ENCODE results near the gene RARG. TPM values are rescaled to one million over a fixed set of nuclear protein-coding genes. Genes with fewer than 3 reads are reported as not detected.

Gene RARG
- total and polyA plus RNA-seq, 2 donors (not counting 3 experiments of a cell fraction or from before 2014, with no cell fraction given), result 9.9 to 19.5 TPM

DNA sequence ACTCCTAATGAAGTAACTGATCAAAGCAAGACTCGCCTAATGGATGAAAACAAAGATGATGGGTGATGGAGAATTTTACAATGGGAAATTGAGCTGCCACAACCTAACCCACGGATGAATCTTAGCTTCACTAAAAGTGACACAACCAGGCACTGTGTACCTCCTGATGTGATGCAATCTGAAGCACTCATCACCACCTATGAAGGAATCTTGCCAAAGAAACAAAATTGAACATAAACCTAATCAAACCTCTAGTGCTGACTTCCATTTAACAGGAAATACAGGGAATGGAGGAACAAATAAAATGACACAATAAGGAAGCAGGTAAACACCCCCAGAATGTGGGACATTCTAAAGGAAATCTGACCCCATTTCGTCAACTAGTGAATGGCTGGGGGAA lies 13.3 kb upstream of the RARG start:
- H3K27ac ChIP-seq (ENCODE audit: insufficient read depth, low read depth, low read length), result no peak overlapping the region
- H3K4me3 ChIP-seq (replicated peaks in 1 of 3; ENCODE audit: insufficient read depth in 1 of 3, low read depth in 1 of 3, low read length in 3 of 3), result no peak overlapping the region
- no peak overlapping the region for H2AFZ ChIP-seq (ENCODE audit: low read depth, low read length)
- FAIRE-seq (no peak), DNase-seq (ENCODE audit: low read depth, low spot score) (no peak)
- H3K27me3 ChIP-seq (ENCODE audit: control insufficient read depth in 2 of 2, insufficient read depth in 2 of 2, low read length in 2 of 2), result peaks cover 11 to 16% of the 10 kb centered on the region in 2 experiments
- ChIA-PET POLR2A (no interaction called here), CTCF (interaction anchor here (0.8 to 8.0 kb wide), 3 partner anchors 31 to 86 kb away, joined by 3 to 38 read pairs (median 3); no protein-coding TSS in a partner anchor)
- no peaks in the 10 kb centered on the region for H4K20me1 ChIP-seq (replicated peaks; ENCODE audit: control insufficient read depth, extremely low read depth, insufficient read depth, low read length)
- H3K9ac ChIP-seq (replicated peaks; ENCODE audit: extremely low read depth, insufficient read depth, low read length), result no peak overlapping the region
- no peaks in the 10 kb centered on the region for H3K9me1 ChIP-seq (replicated peaks; ENCODE audit: control insufficient read depth, extremely low read depth, insufficient read depth, low read length)
- no peaks in the 10 kb centered on the region for H3K4me1 ChIP-seq (ENCODE audit: control insufficient read depth, extremely low read depth, insufficient read depth, low read length)
- H3K9me3 ChIP-seq (replicated peaks; ENCODE audit: control insufficient read depth, insufficient read depth, low read length), result no peaks in the 10 kb centered on the region
- TF ChIP-seq FOS (IDR thresholded peaks at IDR 0.05; ENCODE audit: borderline replicate concordance, insufficient read depth, low read length), result no peak
- no peak for TF ChIP-seq JUN (IDR thresholded peaks at IDR 0.05; ENCODE audit: borderline replicate concordance, insufficient read depth, insufficient read length, low read depth)
- TF ChIP-seq POLR2AphosphoS5 (IDR thresholded peaks at IDR 0.05; ENCODE audit: insufficient read depth, low read depth, low read length), result no peak
- TF ChIP-seq, protein P1, sequence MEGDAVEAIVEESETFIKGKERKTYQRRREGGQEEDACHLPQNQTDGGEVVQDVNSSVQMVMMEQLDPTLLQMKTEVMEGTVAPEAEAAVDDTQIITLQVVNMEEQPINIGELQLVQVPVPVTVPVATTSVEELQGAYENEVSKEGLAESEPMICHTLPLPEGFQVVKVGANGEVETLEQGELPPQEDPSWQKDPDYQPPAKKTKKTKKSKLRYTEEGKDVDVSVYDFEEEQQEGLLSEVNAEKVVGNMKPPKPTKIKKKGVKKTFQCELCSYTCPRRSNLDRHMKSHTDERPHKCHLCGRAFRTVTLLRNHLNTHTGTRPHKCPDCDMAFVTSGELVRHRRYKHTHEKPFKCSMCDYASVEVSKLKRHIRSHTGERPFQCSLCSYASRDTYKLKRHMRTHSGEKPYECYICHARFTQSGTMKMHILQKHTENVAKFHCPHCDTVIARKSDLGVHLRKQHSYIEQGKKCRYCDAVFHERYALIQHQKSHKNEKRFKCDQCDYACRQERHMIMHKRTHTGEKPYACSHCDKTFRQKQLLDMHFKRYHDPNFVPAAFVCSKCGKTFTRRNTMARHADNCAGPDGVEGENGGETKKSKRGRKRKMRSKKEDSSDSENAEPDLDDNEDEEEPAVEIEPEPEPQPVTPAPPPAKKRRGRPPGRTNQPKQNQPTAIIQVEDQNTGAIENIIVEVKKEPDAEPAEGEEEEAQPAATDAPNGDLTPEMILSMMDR (IDR thresholded peaks at IDR 0.05; ENCODE audit: extremely low read depth in 1 of 2, insufficient read depth in 1 of 2, low read depth in 1 of 2, low read length in 2 of 2), result no peak
- TF ChIP-seq MYC (IDR thresholded peaks at IDR 0.05; ENCODE audit: low read depth, low read length), result no peak
- H3K79me2 ChIP-seq (ENCODE audit: control insufficient read depth, insufficient read depth, low read length), result no peaks in the 10 kb centered on the region
- H3K4me2 ChIP-seq (ENCODE audit: insufficient read depth, low read length), result no peak overlapping the region
- BruUV-seq (replicated peaks), result no TSS peak
- H3K36me3 ChIP-seq (ENCODE audit: control insufficient read depth in 2 of 2, extremely low read depth in 1 of 2, insufficient read depth in 2 of 2, low read length in 2 of 2), result no peaks in the 10 kb centered on the region
- intact Hi-C loops (cut with micrococcal nuclease) (no loop called here), dilution Hi-C loops (cut with MboI; ENCODE audit: extremely low pct_ligation_motif_present, low sequenced_read_pairs) (no loop called here)

DNA sequence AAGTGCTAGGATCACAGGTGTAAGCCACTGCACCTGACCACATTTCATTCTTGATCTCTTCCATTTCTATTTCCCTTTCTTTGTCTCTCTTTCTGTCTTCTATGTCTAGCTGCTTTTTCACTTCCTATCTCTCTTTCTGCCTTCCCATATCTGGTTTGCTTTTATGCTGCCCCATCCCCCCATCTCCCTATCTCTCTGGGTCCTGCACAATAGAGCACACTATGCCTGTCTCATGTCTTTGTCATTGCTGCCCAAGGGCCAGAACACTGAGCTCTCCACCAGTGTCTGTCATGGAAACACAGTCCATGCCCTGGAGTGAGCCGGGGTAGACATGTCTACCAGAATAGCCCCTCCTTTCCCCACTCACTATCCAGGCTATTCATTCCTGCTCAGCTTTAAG lies 12.3 kb upstream of the RARG start:
- Histone ChIP-seq H3K27ac (ENCODE audit: insufficient read depth, low read depth, low read length) (no peak overlapping the region), H3K79me2 (ENCODE audit: control insufficient read depth, insufficient read depth, low read length) (no peaks in the 10 kb centered on the region), H3K4me1 (ENCODE audit: control insufficient read depth, extremely low read depth, insufficient read depth, low read length) (no peaks in the 10 kb centered on the region), H3K36me3 (ENCODE audit: control insufficient read depth in 2 of 2, extremely low read depth in 1 of 2, insufficient read depth in 2 of 2, low read length in 2 of 2) (no peaks in the 10 kb centered on the region), H3K4me2 (ENCODE audit: insufficient read depth, low read length) (no peak overlapping the region), H4K20me1 (replicated peaks; ENCODE audit: control insufficient read depth, extremely low read depth, insufficient read depth, low read length) (no peaks in the 10 kb centered on the region), H3K9me3 (replicated peaks; ENCODE audit: control insufficient read depth, insufficient read depth, low read length) (no peaks in the 10 kb centered on the region), H3K9me1 (replicated peaks; ENCODE audit: control insufficient read depth, extremely low read depth, insufficient read depth, low read length) (no peaks in the 10 kb centered on the region), H3K4me3 (replicated peaks in 1 of 3; ENCODE audit: insufficient read depth in 1 of 3, low read depth in 1 of 3, low read length in 3 of 3) (no peak overlapping the region), H3K27me3 (ENCODE audit: control insufficient read depth in 2 of 2, insufficient read depth in 2 of 2, low read length in 2 of 2) (peaks cover 11 to 16% of the 10 kb centered on the region in 2 experiments), H3K9ac (replicated peaks; ENCODE audit: extremely low read depth, insufficient read depth, low read length) (no peak overlapping the region), H2AFZ (ENCODE audit: low read depth, low read length) (no peak overlapping the region)
- no TSS peak for BruUV-seq (replicated peaks)
- intact Hi-C loops (cut with micrococcal nuclease) (no loop called here), dilution Hi-C loops (cut with MboI; ENCODE audit: extremely low pct_ligation_motif_present, low sequenced_read_pairs) (no loop called here)
- FAIRE-seq (no peak), DNase-seq (ENCODE audit: low read depth, low spot score) (no peak)
- POLR2A ChIA-PET, result interaction anchor here (0.7 kb wide), 1 partner anchor 25 kb away, joined by 4 read pairs; no protein-coding TSS in a partner anchor
- TF ChIP-seq GATA2 (IDR thresholded peaks at IDR 0.05; ENCODE audit: insufficient read depth, insufficient read length, low read depth, low read length), result no peak
- no peak for TF ChIP-seq FOS (IDR thresholded peaks at IDR 0.05; ENCODE audit: borderline replicate concordance, insufficient read depth, low read length)
- no peak for TF ChIP-seq MAX (IDR thresholded peaks at IDR 0.05; ENCODE audit: insufficient read depth, insufficient read length)
- TF ChIP-seq POLR2AphosphoS5 (IDR thresholded peaks at IDR 0.05; ENCODE audit: insufficient read depth, low read depth, low read length), result no peak
- TF ChIP-seq EZH2 (IDR thresholded peaks at IDR 0.05; ENCODE audit: borderline replicate concordance, low read depth, low read length, severe bottlenecking), result no peak
- TF ChIP-seq POLR2A (IDR thresholded peaks at IDR 0.05; ENCODE audit: low read depth, low read length), result no peak
- TF ChIP-seq, protein P1 (IDR thresholded peaks at IDR 0.05; ENCODE audit: extremely low read depth in 1 of 2, insufficient read depth in 1 of 2, low read depth in 1 of 2, low read length in 2 of 2), result no peak
- TF ChIP-seq MYC (IDR thresholded peaks at IDR 0.05; ENCODE audit: low read depth, low read length), result no peak
- no peak for TF ChIP-seq JUN (IDR thresholded peaks at IDR 0.05; ENCODE audit: borderline replicate concordance, insufficient read depth, insufficient read length, low read depth)
- CTCF ChIA-PET, result interaction anchor here (0.8 to 8.0 kb wide), 7 partner anchors 9 to 85 kb away, joined by 3 to 38 read pairs (median 5); no protein-coding TSS in a partner anchor
